GM21381 (cell line): Measurements from ENCODE around the gene PRC1.
A peak's percentile ranks its signal among the peaks of the same experiment; 100 is the strongest.

Experiments
- ATAC-seq: cut with Tn5 transposase; IDR thresholded peaks from one replicate; pipeline ENCODE4 v1.9.1; 2021; ENCODE audit warnings: mild to moderate bottlenecking, moderate library complexity; ENCODE audit not compliant: unreplicated experiment

PRC1 gene

DNA sequence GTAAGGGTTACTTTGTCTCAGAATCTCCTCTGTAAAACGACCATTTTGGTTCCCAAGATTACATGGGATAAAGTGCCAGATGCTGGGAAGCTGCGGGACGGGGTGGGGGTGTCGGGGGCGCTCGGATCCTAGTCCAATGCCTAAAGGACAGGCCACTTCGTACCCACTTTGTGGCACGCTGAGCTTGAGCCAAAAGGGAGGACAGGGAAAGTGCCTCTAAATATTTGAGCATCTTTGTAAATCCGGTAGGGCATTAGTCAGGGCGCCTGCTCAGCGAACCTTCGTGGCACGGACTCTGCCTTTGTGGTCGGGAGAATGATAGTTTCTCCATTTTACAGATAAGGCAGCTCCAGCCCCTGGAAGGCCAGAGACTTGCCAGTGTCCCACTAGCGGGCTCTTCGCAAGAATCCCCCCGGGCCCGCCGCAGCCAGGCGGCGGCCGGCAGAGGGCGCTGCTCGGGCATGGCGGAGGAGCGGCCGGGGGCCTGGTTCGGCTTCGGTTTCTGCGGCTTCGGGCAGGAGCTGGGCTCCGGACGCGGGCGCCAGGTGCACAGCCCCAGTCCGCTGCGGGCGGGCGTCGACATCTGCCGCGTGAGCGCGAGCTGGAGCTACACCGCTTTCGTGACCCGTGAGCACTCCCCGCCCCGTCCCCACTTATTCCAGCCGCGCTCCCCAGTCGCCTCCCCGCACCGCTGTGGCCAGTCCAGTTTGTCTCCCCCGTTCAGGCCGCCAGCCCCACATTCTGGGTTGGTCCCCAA is 37.9 kb downstream of the PRC1 start:
- ATAC-seq = no peak

DNA sequence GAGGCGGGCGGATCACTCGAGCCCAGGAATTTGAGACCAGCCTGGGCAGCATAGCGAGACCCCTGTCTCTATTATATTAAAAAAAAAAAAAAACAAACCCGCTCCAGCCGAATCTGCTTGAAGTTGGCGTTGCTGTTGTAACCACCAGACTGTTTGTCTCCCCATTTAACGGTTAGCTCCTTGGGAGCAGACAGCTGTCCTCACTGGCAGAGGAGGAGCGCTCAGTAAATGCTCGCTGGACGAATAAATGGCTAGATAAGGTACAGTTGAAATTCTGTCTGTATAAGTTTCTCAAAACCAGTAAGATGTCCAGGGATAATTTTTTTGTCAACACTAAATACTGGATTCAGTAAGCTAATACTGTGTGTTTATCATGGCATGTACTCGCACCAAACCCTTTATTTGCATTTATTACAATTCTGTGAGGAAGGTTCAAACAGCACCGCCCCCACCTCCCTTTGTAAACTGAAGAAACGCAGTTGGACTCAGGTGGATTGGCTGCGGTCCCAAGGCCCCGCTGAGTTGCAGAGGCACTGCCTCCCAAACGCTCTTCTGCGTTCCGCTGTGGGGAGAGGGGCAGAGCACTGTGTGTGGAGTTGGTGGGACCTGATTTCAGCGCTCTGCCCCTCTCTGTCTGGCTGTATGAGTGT is 38.6 kb downstream of the PRC1 start:
- ATAC-seq = no peak

DNA sequence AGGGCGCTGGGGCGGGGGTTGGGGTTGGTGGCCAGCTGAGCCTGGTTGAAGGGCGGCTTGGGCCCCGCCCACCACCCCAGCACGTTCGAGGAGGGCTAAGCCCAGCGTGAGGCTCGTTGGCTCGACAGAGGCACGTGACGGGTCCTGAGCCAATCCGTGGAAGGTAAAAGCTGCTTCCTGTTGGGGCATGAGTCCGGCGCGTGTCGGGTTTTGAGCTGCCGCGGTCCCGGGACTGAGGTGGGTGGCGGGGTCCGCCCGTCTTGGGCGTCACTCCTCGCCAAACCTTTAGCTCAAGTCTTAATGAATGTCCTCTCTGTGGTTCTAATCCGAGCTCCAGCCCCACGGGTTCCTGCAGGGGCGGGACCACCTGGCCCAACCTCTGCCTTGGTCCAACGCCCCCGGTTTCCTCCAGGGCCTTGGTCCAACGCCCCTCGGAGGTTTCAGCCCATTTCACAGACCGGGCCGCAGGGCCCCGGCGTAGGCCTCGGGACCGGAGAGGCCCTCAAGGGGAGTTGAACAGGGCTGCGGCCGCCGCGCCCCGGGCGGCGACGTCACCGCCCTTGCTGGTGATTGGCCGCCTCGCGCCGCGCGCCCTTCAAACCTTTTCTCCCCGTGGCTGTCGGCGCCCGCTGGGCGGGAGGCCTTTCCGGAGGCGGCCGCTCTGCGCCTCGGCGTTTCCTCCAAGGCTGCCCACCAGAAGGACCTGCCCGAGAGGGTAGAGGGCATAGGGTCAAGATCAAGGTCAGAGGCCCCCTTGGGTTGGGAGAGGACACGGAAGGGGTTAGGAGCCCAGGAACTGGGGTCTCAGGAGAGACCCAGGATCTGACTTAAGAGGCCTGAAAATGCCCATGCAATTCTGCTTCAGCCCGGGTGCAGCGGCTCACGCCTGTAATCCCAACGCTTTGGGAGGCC is 39.4 kb downstream of the PRC1 start, which contains the start of gene RCCD1:
RCCD1 (plus strand) TSS at position 173 of the 912 bp plus-strand sequence. CDS start 1,851 bp downstream, outside the sequence.
- ATAC-seq = peak; percentile 94

- no peak for ATAC-seq
Measured at GRCh38 chr15:90953947-90954711, 40.2 kb downstream of the PRC1 start.

DNA sequence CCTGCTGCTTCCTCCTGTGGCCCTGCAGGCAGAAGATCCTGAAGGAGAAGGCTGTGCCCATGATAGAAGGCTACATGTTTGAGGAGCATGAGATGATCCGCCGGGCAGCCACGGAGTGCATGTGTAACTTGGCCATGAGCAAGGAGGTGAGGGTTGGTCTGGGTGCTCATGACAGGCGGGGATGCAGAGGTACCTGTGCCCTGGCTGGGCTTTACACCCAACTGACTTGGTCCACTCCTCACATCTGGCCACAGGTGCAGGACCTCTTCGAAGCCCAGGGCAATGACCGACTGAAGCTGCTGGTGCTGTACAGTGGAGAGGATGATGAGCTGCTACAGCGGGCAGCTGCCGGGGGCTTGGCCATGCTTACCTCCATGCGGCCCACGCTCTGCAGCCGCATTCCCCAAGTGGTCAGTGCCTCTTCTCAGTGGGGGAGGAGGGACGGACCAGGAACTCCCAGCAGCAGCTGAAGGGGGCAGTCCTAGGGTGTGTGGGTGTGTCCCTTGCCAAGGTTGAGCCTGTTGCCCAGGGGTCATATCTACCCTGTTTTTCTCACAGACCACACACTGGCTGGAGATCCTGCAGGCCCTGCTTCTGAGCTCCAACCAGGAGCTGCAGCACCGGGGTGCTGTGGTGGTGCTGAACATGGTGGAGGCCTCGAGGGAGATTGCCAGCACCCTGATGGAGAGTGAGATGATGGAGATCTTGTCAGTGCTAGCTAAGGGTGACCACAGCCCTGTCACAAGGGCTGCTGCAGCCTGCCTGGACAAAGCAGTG is 41.2 kb downstream of the PRC1 start:
- ATAC-seq = no peak

DNA sequence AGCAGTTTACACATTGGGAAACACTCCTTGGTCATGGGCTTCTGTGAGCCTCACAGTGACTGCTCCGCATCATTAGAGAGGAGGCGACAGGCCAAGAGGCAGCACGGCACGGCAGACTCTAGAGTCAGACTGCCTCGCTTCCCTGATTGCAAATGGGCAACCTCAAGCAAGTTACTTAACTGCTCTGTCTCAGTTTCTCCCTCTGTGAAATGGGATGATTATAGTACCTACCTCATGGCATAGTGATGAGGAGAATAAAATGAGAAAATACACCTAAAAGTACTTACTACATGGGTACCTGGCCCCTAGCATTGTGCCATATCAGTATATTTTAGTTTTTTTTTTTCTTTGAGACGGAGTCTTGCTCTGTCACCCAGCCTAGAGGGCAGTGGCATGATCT is 43.7 kb downstream of the PRC1 start:
- no peak for ATAC-seq

DNA sequence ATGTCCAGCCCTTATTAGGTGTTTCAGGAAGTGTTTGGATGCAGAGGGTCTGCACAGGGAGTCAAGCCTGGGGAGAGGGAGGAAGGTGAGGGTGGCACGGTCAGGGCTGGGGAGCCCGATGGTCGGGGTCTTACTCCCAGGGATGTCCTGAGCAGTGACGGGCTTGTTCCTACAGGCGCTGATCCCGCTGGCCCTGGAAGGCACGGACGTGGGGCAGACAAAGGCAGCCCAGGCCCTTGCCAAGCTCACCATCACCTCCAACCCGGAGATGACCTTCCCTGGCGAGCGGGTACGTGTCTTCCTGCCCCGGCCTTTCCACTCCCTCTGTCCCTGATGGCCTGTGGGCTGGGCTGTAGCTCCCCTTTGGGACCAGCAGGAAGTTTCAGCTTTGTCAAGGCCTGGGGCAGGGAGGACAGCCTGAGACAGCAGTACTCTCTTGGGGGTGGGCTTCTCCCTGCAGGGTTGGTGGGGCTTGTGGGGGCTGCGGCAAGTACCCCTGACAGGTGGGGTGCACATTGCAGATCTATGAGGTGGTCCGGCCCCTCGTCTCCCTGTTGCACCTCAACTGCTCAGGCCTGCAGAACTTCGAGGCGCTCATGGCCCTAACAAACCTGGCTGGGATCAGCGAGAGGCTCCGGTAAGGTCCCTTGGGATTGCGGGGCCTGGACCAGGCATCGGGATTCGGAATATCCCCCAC is 44.2 kb downstream of the PRC1 start:
- no peak for ATAC-seq

- ATAC-seq = no peak
Measured at GRCh38 chr15:90948506-90948905, 45.8 kb downstream of the PRC1 start.

DNA sequence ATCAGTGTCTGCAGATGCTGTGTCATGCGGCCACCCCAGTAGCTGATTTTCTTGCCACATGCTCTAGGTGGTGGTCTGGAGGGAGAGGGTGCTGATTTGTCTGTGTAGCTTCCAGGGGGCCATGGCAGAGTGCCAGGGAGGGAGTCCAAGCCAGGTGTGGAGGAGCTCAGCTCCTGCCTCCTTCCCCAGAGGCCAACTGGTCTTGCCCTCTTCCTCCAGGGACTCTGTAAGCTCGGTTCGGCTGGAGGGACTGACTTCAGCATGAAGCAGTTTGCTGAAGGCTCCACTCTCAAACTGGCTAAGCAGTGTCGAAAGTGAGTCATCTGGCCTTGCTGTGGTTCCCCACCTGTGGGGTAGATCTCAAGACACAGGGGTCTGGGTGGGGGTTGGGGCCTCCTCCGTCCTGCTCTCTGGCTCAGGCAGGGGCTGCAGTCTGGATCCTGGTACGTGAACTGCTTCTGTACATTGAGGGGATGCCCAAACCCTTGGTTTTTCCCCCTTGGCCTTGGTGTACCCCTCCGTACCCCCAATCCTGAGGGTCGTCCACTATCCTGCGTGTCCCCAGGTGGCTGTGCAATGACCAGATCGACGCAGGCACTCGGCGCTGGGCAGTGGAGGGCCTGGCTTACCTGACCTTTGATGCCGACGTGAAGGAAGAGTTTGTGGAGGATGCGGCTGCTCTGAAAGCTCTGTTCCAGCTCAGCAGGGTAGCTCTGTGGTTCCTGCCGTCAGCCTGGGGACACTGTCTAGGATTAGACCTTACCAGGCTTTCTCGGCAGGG is 46.6 kb downstream of the PRC1 start:
- no peak for ATAC-seq

DNA sequence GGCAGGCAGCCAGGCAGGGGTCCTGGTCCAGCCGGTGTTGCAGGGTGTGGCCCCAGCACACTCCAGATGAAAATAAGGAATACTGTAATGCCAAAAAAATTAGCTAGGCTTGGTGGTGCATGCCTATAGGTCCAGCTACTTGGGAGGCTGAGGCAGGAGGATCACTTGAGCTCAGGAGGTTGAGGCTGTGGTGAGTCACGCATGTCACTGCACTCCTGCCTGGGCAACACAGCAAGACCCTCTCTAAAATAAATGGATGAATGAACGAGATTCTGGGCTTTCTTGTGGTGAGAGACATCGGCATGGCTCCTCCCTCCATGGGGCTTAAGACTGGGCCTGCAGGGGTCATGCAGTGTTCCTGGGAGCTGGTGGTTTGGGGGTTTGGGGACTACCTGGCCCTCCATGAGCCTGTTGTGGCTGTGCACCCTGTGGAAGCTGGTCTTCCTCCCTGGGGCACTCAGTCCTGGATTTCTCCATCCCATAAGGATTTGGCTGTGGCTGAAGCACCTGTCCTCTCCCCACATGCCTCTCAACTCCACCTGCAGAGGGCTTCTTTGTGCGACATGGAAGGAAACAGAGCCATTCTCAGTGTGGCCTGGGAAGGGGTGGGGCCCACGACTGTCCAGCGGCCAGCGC is 47.3 kb downstream of the PRC1 start:
- ATAC-seq = no peak

GRCh38 chr15:90946538-90946937 is 47.8 kb downstream of the PRC1 start:
- ATAC-seq = no peak

DNA sequence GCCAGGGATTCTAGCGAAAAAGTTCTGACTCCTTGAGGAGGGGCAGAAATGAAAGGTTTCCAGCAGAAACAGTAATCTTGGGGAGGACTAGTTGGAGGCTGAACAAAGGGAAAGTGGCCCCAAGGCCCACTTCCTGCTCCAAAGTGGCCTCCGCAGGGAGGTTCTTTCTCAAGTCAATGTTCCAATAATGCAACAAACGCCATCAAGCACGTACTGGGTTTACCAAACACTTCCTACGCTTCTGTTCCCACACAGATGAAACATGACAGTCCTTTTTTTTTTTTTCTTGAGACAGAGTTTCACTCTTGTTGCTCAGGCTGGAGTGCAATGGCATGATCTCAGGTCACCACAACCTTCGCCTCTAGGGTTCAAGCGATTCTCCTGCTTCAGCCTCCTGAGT is 49.2 kb downstream of the PRC1 start:
- ATAC-seq = no peak

DNA sequence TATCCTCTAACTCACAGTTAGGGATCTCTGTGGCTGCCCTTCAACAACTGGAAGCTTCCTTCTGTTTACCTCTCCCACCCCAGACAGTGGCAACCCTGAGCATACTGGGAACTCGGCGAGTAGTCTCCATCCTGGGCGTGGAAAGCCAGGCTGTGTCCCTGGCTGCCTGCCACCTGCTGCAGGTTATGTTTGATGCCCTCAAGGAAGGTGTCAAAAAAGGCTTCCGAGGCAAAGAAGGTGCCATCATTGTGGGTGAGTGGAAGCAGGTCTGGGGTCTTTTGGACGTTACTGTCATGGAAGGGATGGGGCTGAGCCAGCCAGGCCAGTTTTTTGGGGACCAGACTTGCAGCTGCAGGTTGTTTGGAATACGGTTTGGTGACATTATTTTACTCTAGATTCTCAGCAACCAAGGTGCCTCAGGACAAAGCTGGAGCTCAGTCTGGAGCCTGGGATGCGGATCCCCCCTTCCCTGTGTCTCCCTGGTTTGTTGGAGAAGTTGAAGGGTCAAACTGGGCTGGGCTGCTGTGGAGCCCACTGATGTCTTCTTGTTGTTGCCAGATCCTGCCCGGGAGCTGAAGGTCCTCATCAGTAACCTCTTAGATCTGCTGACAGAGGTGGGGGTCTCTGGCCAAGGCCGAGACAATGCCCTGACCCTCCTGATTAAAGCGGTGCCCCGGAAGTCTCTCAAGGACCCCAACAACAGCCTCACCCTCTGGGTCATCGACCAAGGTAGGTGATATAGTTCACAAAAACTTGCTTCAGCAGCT is 51.8 kb downstream of the PRC1 start:
- no peak for ATAC-seq

- ATAC-seq = no peak
Measured at GRCh38 chr15:90941038-90941437, 53.3 kb downstream of the PRC1 start.

- ATAC-seq = no peak
Measured at GRCh38 chr15:90939756-90940155, 54.6 kb downstream of the PRC1 start.

DNA sequence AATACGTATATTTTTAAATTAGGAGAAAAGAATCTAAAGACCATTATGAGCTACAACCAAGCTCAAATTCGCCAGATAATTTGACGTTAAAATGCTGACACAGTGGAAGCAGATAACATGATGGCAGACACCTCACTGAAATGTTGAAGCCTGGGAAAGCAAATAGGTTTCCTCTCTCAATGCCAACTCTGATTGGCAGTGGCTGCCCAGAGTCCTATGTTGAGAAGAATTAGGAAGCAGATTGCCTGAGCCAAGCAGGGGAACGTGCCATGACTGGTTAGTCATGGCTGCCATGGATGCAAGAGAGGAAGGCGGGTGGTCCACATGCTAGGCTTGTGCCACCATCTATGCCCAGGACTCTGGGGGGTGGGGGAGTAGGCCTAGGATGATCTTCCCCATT is 56.1 kb downstream of the PRC1 start:
- no peak for ATAC-seq

DNA sequence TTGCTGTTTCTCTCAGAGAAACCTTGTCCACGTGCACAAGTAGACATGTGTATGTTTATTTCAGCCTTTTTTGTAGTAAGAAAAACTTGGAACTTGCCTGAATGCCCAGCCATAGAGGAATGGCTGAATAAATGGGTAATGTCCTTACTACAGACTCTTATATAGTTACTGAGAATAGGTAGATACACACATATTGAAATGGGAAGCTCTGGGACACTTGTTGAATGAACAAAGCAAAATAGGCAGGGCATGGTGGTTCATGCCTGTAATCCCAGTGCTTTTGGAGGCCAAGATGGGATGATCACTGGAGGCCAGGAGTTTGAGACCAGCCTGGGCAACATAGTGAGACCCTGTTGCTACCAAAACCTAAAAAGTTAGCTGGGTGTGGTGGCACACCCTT is 57.5 kb downstream of the PRC1 start:
- no peak for ATAC-seq
